PFSK-1 (cell line): ENCODE results near the gene ATP6V0E2.

Experiments used
- FOXP2 ChIP-seq: optimal IDR thresholded peaks from 2 replicates; pipeline ENCODE3; 2011; ENCODE audit warnings: borderline replicate concordance, control low read depth, inconsistent platforms; ENCODE audit not compliant: insufficient read depth; ENCODE audit errors: extremely low read length, extremely low read depth
- POLR2AphosphoS5 ChIP-seq: IDR thresholded peaks from 2 replicates; pipeline ENCODE4 v1.6.1; 2012; ENCODE audit warnings: low read depth, mild to moderate bottlenecking, control low read depth, low read length, moderate library complexity
- REST ChIP-seq, 2 experiments: IDR thresholded peaks; 2 replicates each; pipeline versions ENCODE4 v1.6.1 to v1.8.0; 2011 to 2012; ENCODE audit warnings: low read depth in 2 of 2, low read length in 2 of 2, control low read depth in 1 of 2, inconsistent platforms in 1 of 2, mild to moderate bottlenecking in 1 of 2, moderate library complexity in 1 of 2; ENCODE audit not compliant: insufficient read depth in 1 of 2
- SIN3A ChIP-seq: IDR thresholded peaks from 2 replicates; pipeline ENCODE4 v1.6.1; 2012; ENCODE audit warnings: mild to moderate bottlenecking, low read length, moderate library complexity, borderline replicate concordance; ENCODE audit not compliant: insufficient read depth
- TAF1 ChIP-seq: IDR thresholded peaks from 2 replicates; pipeline ENCODE4 v1.6.1; 2012; ENCODE audit warnings: low read length, control low read depth, borderline replicate concordance; ENCODE audit not compliant: insufficient read depth

Gene ATP6V0E2

DNA sequence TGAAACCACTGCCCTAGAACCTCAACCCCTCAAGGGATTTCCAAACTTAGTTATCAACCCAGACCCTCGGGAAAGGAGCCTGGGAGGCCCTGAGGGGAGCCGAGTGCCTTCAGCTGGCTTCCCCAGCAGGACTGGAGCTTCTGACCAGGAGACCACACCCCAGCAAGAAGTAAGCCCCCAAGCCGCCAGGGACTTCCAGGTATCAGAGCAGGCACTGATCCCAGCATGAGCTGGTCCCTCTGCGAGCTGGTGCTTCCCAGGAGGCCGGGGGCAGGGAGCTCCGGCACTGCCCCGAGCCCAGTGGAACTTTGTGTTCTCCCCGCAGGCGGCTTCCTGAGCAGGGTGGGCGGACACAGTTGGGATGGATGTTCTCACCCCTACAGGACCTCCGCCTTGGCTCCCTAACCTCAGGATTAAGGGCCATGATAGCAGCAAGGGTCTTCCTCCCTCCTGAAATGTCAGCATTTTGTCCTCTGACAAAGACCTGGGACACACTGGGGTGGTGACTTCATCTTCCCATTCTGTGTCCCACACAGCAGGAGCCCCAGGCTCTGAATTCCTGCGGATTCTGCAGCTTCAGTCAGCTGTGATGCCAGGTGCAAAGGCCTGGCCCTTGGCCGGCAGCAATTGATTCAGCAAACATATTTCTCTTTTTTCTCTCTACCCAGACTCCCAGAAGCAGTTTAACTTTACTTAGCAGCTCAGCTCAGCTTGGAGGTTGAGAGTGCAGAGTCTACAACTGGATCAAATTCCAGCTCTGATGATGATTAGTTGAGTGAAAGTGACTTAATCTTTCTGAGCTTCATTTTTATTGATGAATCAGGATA, 11.6 kb downstream of the ATP6V0E2 start:
- no peak for TF ChIP-seq FOXP2
- no peak for TF ChIP-seq SIN3A

GRCh38 chr7:149886018-149886415, 12.2 kb downstream of the ATP6V0E2 start:
- TF ChIP-seq POLR2AphosphoS5 (no peak), TAF1 (no peak), REST (IDR thresholded peaks at IDR 0.05; ENCODE audit: insufficient read depth in 1 of 2, low read depth in 2 of 2, low read length in 2 of 2) (no peak), SIN3A (no peak), FOXP2 (no peak)

- TF ChIP-seq POLR2AphosphoS5: no peak
- TF ChIP-seq REST (IDR thresholded peaks at IDR 0.05; ENCODE audit: insufficient read depth in 1 of 2, low read depth in 2 of 2, low read length in 2 of 2): no peak
- no peak for TF ChIP-seq FOXP2
- no peak for TF ChIP-seq TAF1
- no peak for TF ChIP-seq SIN3A
Measured at GRCh38 chr7:149887311-149887710, 13.5 kb downstream of the ATP6V0E2 start.
